Mesenchymal stem cell (in vitro differentiated cells and primary cell): ENCODE results near the gene FOXP1.

ENCODE experiments used
- DNase-seq: peaks from one replicate; pipeline ENCODE4 v3.0.0-alpha.2; 2013
- H2AFZ ChIP-seq: one replicate; pipeline ENCODE4 v1.6.1; 2013; ENCODE audit warnings: low read depth, mild to moderate bottlenecking, control low read depth, inconsistent platforms, low read length, moderate library complexity
- H2AK5ac ChIP-seq: 2 replicates; pipeline ENCODE4 v1.6.1; 2013; ENCODE audit warnings: low read length, moderate library complexity, mild to moderate bottlenecking, inconsistent platforms; ENCODE audit not compliant: severe bottlenecking
- H2BK120ac ChIP-seq: one replicate; pipeline ENCODE4 v1.6.1; 2013; ENCODE audit warnings: low read depth, mild to moderate bottlenecking, inconsistent platforms, low read length, moderate library complexity
- H2BK12ac ChIP-seq, 2 experiments: one replicate each; pipeline ENCODE4 v1.6.1; 2013; ENCODE audit warnings: inconsistent platforms in 2 of 2, low read length in 2 of 2, mild to moderate bottlenecking in 2 of 2, moderate library complexity in 2 of 2, control low read depth in 1 of 2
- H2BK15ac ChIP-seq: one replicate; pipeline ENCODE4 v1.6.1; 2013; ENCODE audit warnings: mild to moderate bottlenecking, low read depth, inconsistent platforms; ENCODE audit not compliant: poor library complexity, severe bottlenecking
- H2BK5ac ChIP-seq: 2 replicates; pipeline ENCODE4 v1.6.1; 2013; ENCODE audit warnings: low read depth, mild to moderate bottlenecking, low read length, control low read depth, inconsistent platforms; ENCODE audit not compliant: poor library complexity, severe bottlenecking
- H3K14ac ChIP-seq, 2 experiments: one replicate each; pipeline ENCODE4 v1.6.1; 2013; ENCODE audit warnings: inconsistent platforms in 2 of 2, low read length in 2 of 2, control low read depth in 1 of 2, mild to moderate bottlenecking in 1 of 2, moderate library complexity in 1 of 2
- H3K18ac ChIP-seq, 2 experiments: one replicate each; pipeline ENCODE4 v1.6.1; 2013; ENCODE audit warnings: inconsistent platforms in 2 of 2, low read length in 2 of 2, control low read depth in 1 of 2, low read depth in 1 of 2, mild to moderate bottlenecking in 1 of 2
- H3K23ac ChIP-seq, 2 experiments: one replicate each; pipeline ENCODE4 v1.6.1; 2013; ENCODE audit warnings: inconsistent platforms in 2 of 2, low read length in 2 of 2, mild to moderate bottlenecking in 2 of 2, moderate library complexity in 2 of 2, control low read depth in 1 of 2
- H3K27ac ChIP-seq: 2 replicates; pipeline ENCODE4 v1.5.1; 2013; ENCODE audit warnings: mild to moderate bottlenecking, moderate library complexity, low read length, control low read depth, inconsistent platforms; ENCODE audit not compliant: poor library complexity, severe bottlenecking
- H3K27me3 ChIP-seq, 2 experiments: 2 replicates each; pipeline versions ENCODE4 v1.6.1 to v1.7.0; 2013; ENCODE audit warnings: low read length in 2 of 2, mild to moderate bottlenecking in 2 of 2, moderate library complexity in 2 of 2, control low read depth in 1 of 2, inconsistent platforms in 1 of 2; ENCODE audit not compliant: control insufficient read depth in 1 of 2, insufficient read depth in 1 of 2
- H3K36me3 ChIP-seq, 2 experiments: 2 replicates each; pipeline versions ENCODE4 v1.6.1 to v1.7.0; 2013; ENCODE audit warnings: low read length in 2 of 2, control low read depth in 1 of 2, inconsistent platforms in 1 of 2, low read depth in 1 of 2, mild to moderate bottlenecking in 1 of 2; ENCODE audit not compliant: insufficient read depth in 2 of 2, control insufficient read depth in 1 of 2
- H3K4ac ChIP-seq, 2 experiments: one replicate each; pipeline ENCODE4 v1.6.1; 2013; ENCODE audit warnings: inconsistent platforms in 2 of 2, low read length in 2 of 2, mild to moderate bottlenecking in 2 of 2, moderate library complexity in 2 of 2, control low read depth in 1 of 2, low read depth in 1 of 2
- H3K4me1 ChIP-seq: 2 replicates; pipeline ENCODE4 v1.6.1; 2013; ENCODE audit warnings: low read depth, low read length, control low read depth; ENCODE audit not compliant: control insufficient read depth, insufficient read depth
- H3K4me2 ChIP-seq: 2 replicates; pipeline ENCODE4 v1.6.1; 2013; ENCODE audit warnings: low read length, mild to moderate bottlenecking, inconsistent platforms; ENCODE audit not compliant: poor library complexity, severe bottlenecking
- H3K4me3 ChIP-seq, 2 experiments: 2 replicates each; pipeline versions ENCODE4 v1.5.1 to v1.7.0; 2013; ENCODE audit warnings: low read length in 2 of 2, mild to moderate bottlenecking in 2 of 2, control low read depth in 1 of 2, low read depth in 1 of 2; ENCODE audit not compliant: insufficient read depth in 1 of 2
- H3K79me1 ChIP-seq: replicated peaks from 2 replicates; pipeline ENCODE4 v1.6.1; 2013; ENCODE audit warnings: mild to moderate bottlenecking, control low read depth, low read length, inconsistent platforms; ENCODE audit not compliant: poor library complexity, severe bottlenecking
- H3K9ac ChIP-seq: 2 replicates; pipeline ENCODE4 v1.7.0; 2013; ENCODE audit warnings: mild to moderate bottlenecking, low read length, moderate library complexity
- H3K9me3 ChIP-seq: 2 replicates; pipeline ENCODE4 v1.7.0; 2013; ENCODE audit warnings: mild to moderate bottlenecking, low read length; ENCODE audit not compliant: control insufficient read depth
- H4K8ac ChIP-seq: one replicate; pipeline ENCODE4 v1.6.1; 2013; ENCODE audit warnings: inconsistent platforms, mild to moderate bottlenecking, low read length, moderate library complexity
- H4K91ac ChIP-seq: one replicate; pipeline ENCODE4 v1.6.1; 2013; ENCODE audit warnings: mild to moderate bottlenecking, low read length, inconsistent platforms
- WGBS: methylation state at CpG from one replicate; pipeline ENCODE4 v1.1.7; 2013; ENCODE audit warnings: mixed read lengths; 5-methylcytosine and 5-hydroxymethylcytosine counted together

FOXP1 gene

DNA sequence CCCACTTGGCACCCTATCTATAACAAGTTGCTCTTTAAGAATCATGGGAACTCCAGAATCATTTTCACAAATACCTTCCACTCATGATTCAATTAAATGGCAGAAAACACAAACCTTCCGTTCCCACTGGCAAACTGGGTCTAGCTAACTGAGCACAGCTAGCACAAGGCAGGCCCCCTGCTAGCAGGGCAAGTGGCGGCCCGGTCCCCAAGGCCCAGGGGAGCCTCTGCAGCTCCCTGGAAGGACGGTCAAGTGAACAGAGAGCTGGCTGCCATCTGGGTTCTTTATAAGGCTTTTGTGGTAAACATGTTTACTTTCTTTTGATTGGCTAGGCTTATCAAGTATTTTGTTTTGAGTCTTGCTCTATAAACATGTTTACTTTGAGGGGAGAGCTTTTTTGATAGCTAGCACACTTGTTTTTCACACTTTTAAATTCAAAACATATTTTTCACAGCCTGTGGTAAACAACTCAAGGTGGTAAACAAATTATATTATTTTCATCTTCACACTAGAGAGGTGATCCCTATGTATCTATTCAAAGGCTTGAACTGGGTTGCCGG is 81.4 kb downstream of the FOXP1 start:
- H2BK120ac ChIP-seq: no peak overlapping the region
- no peak overlapping the region for H3K4me3 ChIP-seq
- H3K9me3 ChIP-seq: no peaks in the 10 kb centered on the region
- no peak overlapping the region for H3K14ac ChIP-seq
- no peak overlapping the region for H3K23ac ChIP-seq
- peak overlapping the region; percentile 89 for H2AK5ac ChIP-seq
- no peak overlapping the region for H2AFZ ChIP-seq
- H3K36me3 ChIP-seq: no peaks in the 10 kb centered on the region
- no peak overlapping the region for H3K9ac ChIP-seq
- H2BK12ac ChIP-seq: no peak overlapping the region
- no peak overlapping the region for H4K91ac ChIP-seq
- H4K8ac ChIP-seq: no peak overlapping the region
- 92% methylated on average over 4 of the region's 5 CpGs for WGBS
- H3K79me1 ChIP-seq: peaks cover 16% of the 10 kb centered on the region
- H3K27me3 ChIP-seq: no peaks in the 10 kb centered on the region
- H3K18ac ChIP-seq: no peak overlapping the region
- H2BK15ac ChIP-seq: no peak overlapping the region
- H3K4ac ChIP-seq: no peak overlapping the region
- H3K27ac ChIP-seq: peak overlapping the region; percentile 53
- no peak overlapping the region for H2BK5ac ChIP-seq
- no peak overlapping the region for H3K4me2 ChIP-seq
- DNase-seq: no peak
- H3K4me1 ChIP-seq: peaks cover 22% of the 10 kb centered on the region

DNA sequence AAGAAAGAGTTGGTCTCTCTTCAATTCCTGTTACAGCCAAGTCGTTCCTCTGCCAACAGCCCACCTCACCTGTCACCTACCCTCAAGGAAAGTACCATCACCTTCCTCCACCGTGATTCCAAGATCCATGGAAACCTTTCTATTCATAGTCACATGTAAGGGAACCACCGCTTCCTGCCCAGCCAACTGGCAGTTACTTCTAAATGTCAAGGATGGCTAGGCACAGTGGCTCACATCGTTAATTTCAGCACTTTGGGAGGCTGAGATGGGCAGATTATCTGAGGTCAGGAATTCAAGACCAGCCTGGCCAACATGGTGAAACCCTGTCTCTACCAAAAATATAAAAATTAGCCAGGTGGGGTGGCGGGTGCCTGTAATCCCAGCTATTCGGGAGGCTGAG is 82.8 kb downstream of the FOXP1 start:
- H3K4ac ChIP-seq: no peak overlapping the region
- no peak overlapping the region for H2BK12ac ChIP-seq
- WGBS: 95% methylated on average over 4 of the region's 6 CpGs

DNA sequence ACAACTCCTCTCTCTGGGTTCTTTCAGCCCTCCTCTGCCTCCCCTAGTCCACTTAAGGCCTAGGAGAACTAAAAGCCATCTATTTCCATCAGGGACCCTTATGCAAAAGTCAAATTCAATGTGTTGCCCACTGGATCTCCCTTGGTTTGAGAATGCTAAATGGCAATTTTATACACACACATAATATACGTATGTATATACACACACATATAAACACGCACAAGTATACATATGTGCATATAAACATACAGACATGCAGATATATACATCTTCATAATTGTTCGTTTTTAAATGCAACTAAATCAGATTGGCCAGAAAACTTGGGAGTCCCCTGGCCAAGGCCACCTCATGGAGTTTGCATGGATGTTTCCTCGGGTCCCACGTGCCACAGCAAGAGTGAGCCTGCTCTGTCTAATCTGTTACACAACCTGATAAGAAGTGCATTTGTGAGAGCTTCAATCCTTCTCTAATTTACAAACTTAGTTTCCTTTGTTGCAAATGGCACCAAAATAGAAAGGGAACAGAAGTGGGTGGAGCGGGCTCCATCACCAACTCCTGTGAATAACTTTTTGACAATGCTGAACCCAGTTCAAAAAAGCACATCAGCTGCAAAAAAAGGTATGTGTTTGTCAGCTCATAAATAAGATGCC is 84.2 kb downstream of the FOXP1 start:
- H2BK5ac ChIP-seq: no peak overlapping the region
- H3K27ac ChIP-seq: peak overlapping the region; percentile 92
- H2BK12ac ChIP-seq: no peak overlapping the region
- H3K4me2 ChIP-seq: no peak overlapping the region
- no peak for DNase-seq
- H3K27me3 ChIP-seq: no peaks in the 10 kb centered on the region
- no peak overlapping the region for H3K4me3 ChIP-seq
- no peak overlapping the region for H4K8ac ChIP-seq
- H3K23ac ChIP-seq: no peak overlapping the region
- H2AK5ac ChIP-seq: peak overlapping the region; percentile 98
- H3K18ac ChIP-seq: no peak overlapping the region
- peaks cover 18% of the 10 kb centered on the region for H3K4me1 ChIP-seq
- H4K91ac ChIP-seq: no peak overlapping the region
- 91% methylated on average over 6 of the region's 6 CpGs for WGBS
- H3K9ac ChIP-seq: no peak overlapping the region
- no peak overlapping the region for H2BK15ac ChIP-seq
- H3K9me3 ChIP-seq: no peaks in the 10 kb centered on the region
- H2BK120ac ChIP-seq: no peak overlapping the region
- H3K14ac ChIP-seq: no peak overlapping the region
- H3K4ac ChIP-seq: no peak overlapping the region
- no peak overlapping the region for H2AFZ ChIP-seq
- H3K36me3 ChIP-seq: no peaks in the 10 kb centered on the region
- H3K79me1 ChIP-seq: peaks cover 9% of the 10 kb centered on the region

More for the DNA sequence above, 82.8 kb downstream of the FOXP1 start:
- no peak overlapping the region for H2BK15ac ChIP-seq
- H3K79me1 ChIP-seq: peaks cover 11% of the 10 kb centered on the region
- no peaks in the 10 kb centered on the region for H3K27me3 ChIP-seq
- no peak overlapping the region for H3K14ac ChIP-seq
- H2AK5ac ChIP-seq: peak overlapping the region; percentile 66
- no peak overlapping the region for H2AFZ ChIP-seq
- peaks cover 22% of the 10 kb centered on the region for H3K4me1 ChIP-seq
- no peak overlapping the region for H2BK5ac ChIP-seq
- H2BK120ac ChIP-seq: no peak overlapping the region
- no peaks in the 10 kb centered on the region for H3K9me3 ChIP-seq
- no peak overlapping the region for H3K4me3 ChIP-seq
- H3K23ac ChIP-seq: no peak overlapping the region
- H4K8ac ChIP-seq: no peak overlapping the region
- H3K4me2 ChIP-seq: no peak overlapping the region
- no peaks in the 10 kb centered on the region for H3K36me3 ChIP-seq
- no peak overlapping the region for H3K9ac ChIP-seq
- no peak overlapping the region for H4K91ac ChIP-seq
- no peak overlapping the region for H3K18ac ChIP-seq
- no peak overlapping the region for H3K27ac ChIP-seq
- no peak for DNase-seq

DNA sequence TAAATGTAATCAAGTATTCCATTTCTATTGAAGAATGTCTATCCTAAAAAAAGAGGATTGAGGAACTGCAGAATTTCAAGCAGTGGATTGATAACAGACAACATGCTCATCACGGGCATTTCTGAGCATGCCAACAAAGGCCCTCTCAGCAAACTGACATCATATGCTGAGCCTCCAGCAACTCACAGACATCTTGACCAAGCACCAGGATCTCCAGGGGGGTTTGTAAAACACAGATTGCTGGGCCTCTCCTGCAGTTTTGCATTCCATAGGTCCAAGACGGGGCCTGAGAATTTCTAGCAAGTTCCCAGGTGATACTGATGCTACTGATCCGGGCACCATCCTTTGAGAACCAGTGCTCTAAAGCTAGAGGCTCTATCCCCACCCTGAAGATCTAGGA is 85.0 kb downstream of the FOXP1 start:
- Histone ChIP-seq H2AFZ (no peak overlapping the region), H3K4me2 (no peak overlapping the region), H2BK5ac (no peak overlapping the region), H4K8ac (no peak overlapping the region), H3K14ac (no peak overlapping the region), H3K9me3 (no peaks in the 10 kb centered on the region), H2AK5ac (peak overlapping the region; percentile 98), H3K36me3 (no peaks in the 10 kb centered on the region), H4K91ac (no peak overlapping the region), H2BK15ac (no peak overlapping the region), H3K4me1 (peaks cover 20% of the 10 kb centered on the region), H2BK120ac (no peak overlapping the region), H3K23ac (no peak overlapping the region), H3K27me3 (no peaks in the 10 kb centered on the region), H3K79me1 (peaks cover 9% of the 10 kb centered on the region), H3K9ac (no peak overlapping the region), H3K4me3 (no peak overlapping the region), H2BK12ac (no peak overlapping the region), H3K27ac (peak overlapping the region; percentile 92), H3K4ac (no peak overlapping the region), H3K18ac (no peak overlapping the region)
- 84% methylated on average over 3 of the region's 3 CpGs for WGBS
- DNase-seq: no peak
